Adrenal gland (tissue), 12 donors: ENCODE results near the gene AGPAT2. TPM values are rescaled to one million over a fixed set of nuclear protein-coding genes. Genes with fewer than 3 reads are reported as not detected.
A peak's percentile ranks its signal among the peaks of the same experiment; 100 is the strongest.

Experiments
- DNase-seq, 7 donors: peaks; one replicate each; pipeline ENCODE4 v3.0.0-alpha.2; 2019 to 2020
- H3K27ac ChIP-seq, 5 donors: fragments of 200-600 bp; sonication (generic) in 4 of 5; 1 replicate in 3 of 5; 2 replicates in 2 of 5; pipeline versions ENCODE4 v1.5.1 to v1.8.0; 2016 to 2020; ENCODE audit warnings: mild to moderate bottlenecking in 1 of 5
- H3K27me3 ChIP-seq: fragments of 200-600 bp; 2 replicates; pipeline ENCODE4 v1.8.0; 2021
- H3K36me3 ChIP-seq, 2 donors: fragments of 200-600 bp; replicated peaks in 1 of 2; 1 replicate in 1 of 2; 2 replicates in 1 of 2; pipeline versions ENCODE4 v1.5.1 to v1.8.0; 2018 to 2022
- H3K4me1 ChIP-seq, 2 donors: fragments of 200-600 bp; replicated peaks in 1 of 2; 1 replicate in 1 of 2; 2 replicates in 1 of 2; pipeline versions ENCODE4 v1.5.1 to v1.8.0; 2018 to 2021
- H3K4me3 ChIP-seq, 4 donors: fragments of 200-600 bp; sonication (generic) in 3 of 4; one replicate each; pipeline ENCODE4 v1.5.1; 2016 to 2018
- H3K9me3 ChIP-seq, 3 donors: fragments of 200-600 bp; sonication (generic) in 1 of 3; replicated peaks in 1 of 3; 1 replicate in 2 of 3; 2 replicates in 1 of 3; pipeline versions ENCODE4 v1.5.1 to v1.8.0; 2016 to 2021
- CTCF ChIP-seq, 6 experiments: fragments of 450-650 bp in 4 of 6; fragments of 200-600 bp in 2 of 6; sonication (generic) in 1 of 6; IDR thresholded peaks; 1 replicate in 5 of 6; 2 replicates in 1 of 6; pipeline versions ENCODE4 v1.5.1 to v1.8.0; 2016 to 2021; ENCODE audit warnings: antibody characterized with exemption in 6 of 6, mild to moderate bottlenecking in 2 of 6, moderate library complexity in 1 of 6
- POLR2A ChIP-seq, 2 donors: fragments of 450-650 bp; IDR thresholded peaks; one replicate each; pipeline ENCODE4 v1.6.1; 2017; ENCODE audit warnings: antibody characterized with exemption in 2 of 2, mild to moderate bottlenecking in 2 of 2, moderate library complexity in 1 of 2
- WGBS, 4 donors: extraction: QIAGEN DNeasy Blood & Tissue Kit in 2 of 4; methylation state at CpG; one replicate each; pipeline versions ENCODE4 v1.1.5 to v1.1.7; 2013 to 2017; 5-methylcytosine and 5-hydroxymethylcytosine counted together
- intact Hi-C, 2 donors: fragments of 100-400 bp; cut with DNase I; formaldehyde crosslinking; loops; one replicate each; pipeline versions ENCODE4 v1.14.1 to v1.15.0; 2022 to 2023
- polyA plus RNA-seq, 3 donors: library from polyadenylated mRNA; stranded (reverse); fragments of 200-250 nt in 2 of 3; fragments of 350-450 nt in 1 of 3; fragmentation: Illumina TruSeq in 1 of 3; extraction: RNeasy Lipid Tissue Mini Kit (QIAGEN cat#74804) in 1 of 3; gene quantifications; one replicate each; pipeline ENCODE4 v1.2.3, GENCODE V29; 2013 to 2014
- total RNA-seq, 9 donors: library from RNA; depleted of rRNA in 4 of 9; stranded (reverse); fragments of >200 nt in 4 of 9; fragments of 120-200 nt in 1 of 9; fragmentation: NEBNext Ultra II Directional in 1 of 9; extraction: Animal tissue kit (Norgen Biotek cat#: 25700) in 1 of 9; gene quantifications; one replicate each; pipeline versions ENCODE4 v1.1.0 to v1.2.4, GENCODE V29; 2013 to 2023
- donor health status: healthy with polysubstance abuse.
- donor health status: Bipolar disorder and iron deficiency.
- donor health status: DM: yes; HTN: yes; CAD: no.
- donor health status: DM: no; HTN: no; CAD: no.
- donor health status: DM: no; HTN: no; CAD: no.
- donor health status: DM: yes; HTN: yes; CAD: no.

Gene AGPAT2
- total and polyA plus RNA-seq, 12 donors, result 6.4 to 274 (median 48.0) TPM

DNA sequence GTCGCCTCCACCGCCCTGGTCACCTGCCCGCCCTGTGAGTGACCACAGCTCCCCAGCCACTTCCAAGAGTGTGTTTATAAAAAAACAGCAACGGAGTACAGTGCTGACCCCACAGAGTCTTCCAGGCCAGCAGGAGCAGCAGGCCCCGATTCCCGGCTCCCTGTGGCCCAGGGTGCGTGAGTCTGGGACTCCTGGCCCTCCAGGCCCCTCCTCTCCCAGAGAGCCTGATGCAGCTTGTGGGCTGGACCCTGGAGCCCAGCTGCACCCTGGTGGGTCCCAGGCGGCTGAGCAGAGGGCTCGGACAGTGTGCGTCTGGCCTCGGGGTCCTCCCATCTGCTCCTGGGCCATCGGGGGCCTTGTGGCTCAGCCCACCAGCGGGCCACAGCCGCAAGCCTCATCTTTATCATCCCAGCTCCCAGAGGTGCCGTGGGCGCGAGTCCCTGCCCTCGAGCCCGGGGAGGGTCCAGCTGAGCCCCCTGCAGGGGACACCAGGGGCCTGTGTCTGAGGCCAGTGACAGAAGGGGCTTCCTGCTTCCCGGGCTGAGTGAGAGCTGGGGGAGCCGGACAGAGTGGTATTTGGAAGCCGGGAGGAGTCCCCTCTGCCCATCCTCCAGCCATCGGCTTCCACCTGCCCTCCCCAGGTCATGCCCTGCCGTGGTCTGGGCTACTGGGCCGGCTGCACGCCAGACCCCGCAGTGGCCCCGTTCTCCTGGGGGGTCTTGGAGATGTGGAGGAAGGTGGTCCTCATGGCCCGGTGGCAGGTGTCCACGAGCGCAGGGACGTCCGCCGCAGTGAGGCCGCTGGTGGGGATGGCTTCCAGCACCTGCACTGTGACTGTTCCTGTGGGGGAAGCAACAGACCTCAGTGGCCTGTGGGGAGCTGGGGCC lies 13.9 kb downstream of the AGPAT2 start:
- H3K4me1 ChIP-seq, result no peaks in the 10 kb centered on the region
- no peak overlapping the region for H3K27ac ChIP-seq
- no peaks in the 10 kb centered on the region for H3K27me3 ChIP-seq
- 73 to 79% (median 78%) methylated on average over 15 to 35 of the region's 35 CpGs for WGBS, 4 donors
- DNase-seq, result no peak
- no peak overlapping the region for H3K4me3 ChIP-seq
- peaks cover 0 to 8% of the 10 kb centered on the region in 2 donors for H3K36me3 ChIP-seq
- intact Hi-C loops, result no loop called here
- TF ChIP-seq CTCF (IDR thresholded peaks at IDR 0.05) (no peak), POLR2A (IDR thresholded peaks at IDR 0.05) (no peak)
- no peaks in the 10 kb centered on the region for H3K9me3 ChIP-seq

DNA sequence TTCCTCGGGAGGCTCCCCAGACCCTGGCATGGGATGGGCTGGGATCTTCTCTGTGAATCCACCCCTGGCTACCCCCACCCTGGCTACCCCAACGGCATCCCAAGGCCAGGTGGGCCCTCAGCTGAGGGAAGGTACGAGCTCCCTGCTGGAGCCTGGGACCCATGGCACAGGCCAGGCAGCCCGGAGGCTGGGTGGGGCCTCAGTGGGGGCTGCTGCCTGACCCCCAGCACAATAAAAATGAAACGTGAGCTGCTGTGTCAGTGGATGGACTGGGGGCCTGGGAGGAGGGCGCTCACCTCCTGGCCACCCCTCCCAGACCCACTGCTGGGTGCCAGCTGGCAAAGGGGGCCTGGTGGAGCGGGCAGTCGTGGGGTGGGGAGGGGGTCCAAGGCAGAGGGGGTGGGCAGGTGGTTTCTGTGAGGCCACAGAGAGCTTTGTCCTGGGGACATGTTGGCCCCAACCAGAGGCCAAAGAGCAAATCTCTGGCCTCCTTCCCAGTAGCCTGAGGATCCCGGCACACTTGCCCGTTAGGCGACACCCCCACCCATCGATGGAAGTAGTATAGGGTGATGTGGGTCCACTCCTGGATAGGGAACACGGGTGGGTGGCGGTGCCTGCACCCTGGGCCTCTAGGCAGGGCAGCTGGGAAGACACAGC lies 14.7 kb downstream of the AGPAT2 start:
- TF ChIP-seq POLR2A (IDR thresholded peaks at IDR 0.05) (no peak), CTCF (IDR thresholded peaks at IDR 0.05) (no peak)
- H3K36me3 ChIP-seq, result peaks cover 0 to 8% of the 10 kb centered on the region in 2 donors

GRCh38 chr9:136671646-136672430 lies 15.4 kb downstream of the AGPAT2 start:
- DNase-seq, result peak in 1 of 7 donors; percentile 53
- no peak overlapping the region for H3K27ac ChIP-seq
- TF ChIP-seq POLR2A (IDR thresholded peaks at IDR 0.05) (no peak), CTCF (IDR thresholded peaks at IDR 0.05) (peak; percentile 61 to 70 (median 64))
- intact Hi-C loops, result no loop called here
- no peaks in the 10 kb centered on the region for H3K27me3 ChIP-seq
- no peaks in the 10 kb centered on the region for H3K9me3 ChIP-seq
- no peaks in the 10 kb centered on the region for H3K4me1 ChIP-seq
- peaks cover 0 to 8% of the 10 kb centered on the region in 2 donors for H3K36me3 ChIP-seq
- WGBS, 4 donors, result 32 to 55% (median 41%) methylated on average over 4 to 27 of the region's 27 CpGs
- H3K4me3 ChIP-seq, result no peak overlapping the region

More for the DNA sequence above, 14.7 kb downstream of the AGPAT2 start:
- Histone ChIP-seq H3K27ac (no peak overlapping the region), H3K9me3 (no peaks in the 10 kb centered on the region), H3K4me3 (no peak overlapping the region), H3K4me1 (no peaks in the 10 kb centered on the region), H3K27me3 (no peaks in the 10 kb centered on the region)
- no peak for DNase-seq
- WGBS, 4 donors, result 58 to 70% (median 63%) methylated on average over 8 to 14 of the region's 14 CpGs
- intact Hi-C loops, result no loop called here

- intact Hi-C loops, result no loop called here
- H3K36me3 ChIP-seq, result peaks cover 0 to 8% of the 10 kb centered on the region in 2 donors
Observed at GRCh38 chr9:136671254-136671614, 16.0 kb downstream of the AGPAT2 start.

More at GRCh38 chr9:136671254-136671614, 16.0 kb downstream of the AGPAT2 start:
- DNase-seq, result no peak
- no peaks in the 10 kb centered on the region for H3K9me3 ChIP-seq
- no peaks in the 10 kb centered on the region for H3K4me1 ChIP-seq
- TF ChIP-seq POLR2A (IDR thresholded peaks at IDR 0.05), result no peak
- TF ChIP-seq CTCF (IDR thresholded peaks at IDR 0.05), result no peak
- no peaks in the 10 kb centered on the region for H3K27me3 ChIP-seq
- H3K27ac ChIP-seq, result no peak overlapping the region
- H3K4me3 ChIP-seq, result no peak overlapping the region
- 31 to 40% (median 34%) methylated on average over 4 to 12 of the region's 12 CpGs; no CpG with 5 or more reads in 1 of the 4 donors for WGBS, 4 donors
